HG02642 (cell line): ENCODE data around the gene EXOC4.
A peak's percentile ranks its signal among the peaks of the same experiment; 100 is the strongest.
"Not testable (repeated sequence)": the region's sequence is repeated elsewhere in the genome, so short reads cannot be mapped to it uniquely, and the experiment has no call there.

Source experiments
- ATAC-seq: cut with Tn5 transposase; IDR thresholded peaks from one replicate; pipeline ENCODE4 v1.9.1; 2021; ENCODE audit warnings: mild to moderate bottlenecking; ENCODE audit not compliant: unreplicated experiment, poor library complexity

The EXOC4 gene

GRCh38 chr7:133310232-133310862 lies 57.5 kb downstream of the EXOC4 start:
- no peak for ATAC-seq

- no peak for ATAC-seq
These were observed 60.7 kb downstream of the EXOC4 start for GRCh38 chr7:133313575-133313974.

DNA sequence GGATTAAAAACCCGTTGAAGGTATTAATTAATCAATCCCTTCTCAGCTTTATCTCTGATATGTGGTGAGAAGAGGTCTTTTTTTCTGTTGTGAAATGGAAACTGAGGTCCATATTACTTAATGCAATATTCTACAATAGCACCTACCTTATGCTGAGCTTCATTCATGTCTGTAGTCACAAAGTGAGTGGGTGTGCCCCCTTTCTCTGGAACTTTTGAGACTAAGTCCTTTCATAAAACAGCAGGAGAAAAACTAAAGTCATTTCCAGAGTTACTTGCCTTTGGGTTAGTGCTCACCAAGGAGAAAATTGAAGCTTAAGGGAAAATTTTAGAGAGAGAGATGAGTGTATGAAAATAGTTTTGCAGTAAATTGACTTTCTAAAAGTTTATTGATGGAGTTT lies 61.2 kb downstream of the EXOC4 start:
- ATAC-seq: no peak

- no peak for ATAC-seq
These were observed 62.6 kb downstream of the EXOC4 start for GRCh38 chr7:133315332-133316040.

- ATAC-seq: no peak
These were observed 67.0 kb downstream of the EXOC4 start for GRCh38 chr7:133319842-133320241.

DNA sequence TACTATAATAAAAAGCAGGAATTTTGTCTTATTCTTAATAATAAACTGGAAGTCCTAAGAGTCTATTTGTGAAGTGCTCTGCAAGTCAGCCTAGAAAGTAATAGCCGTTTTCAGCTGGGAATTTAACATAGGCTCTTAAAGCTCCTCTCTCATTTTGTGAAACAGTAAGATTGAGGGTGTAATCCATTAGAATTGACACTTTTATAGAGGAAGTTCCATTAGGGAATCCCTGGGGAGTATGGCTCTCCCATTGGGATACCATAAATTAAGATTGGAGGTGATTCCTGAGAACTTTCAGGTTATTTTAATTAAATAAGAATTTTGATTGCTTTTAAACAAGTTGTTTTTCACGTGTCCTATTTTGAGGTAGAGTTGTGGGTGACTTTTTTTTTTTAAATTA lies 68.0 kb downstream of the EXOC4 start:
- no peak for ATAC-seq

GRCh38 chr7:133321366-133321765 lies 68.5 kb downstream of the EXOC4 start:
- ATAC-seq: not testable (repeated sequence)

DNA sequence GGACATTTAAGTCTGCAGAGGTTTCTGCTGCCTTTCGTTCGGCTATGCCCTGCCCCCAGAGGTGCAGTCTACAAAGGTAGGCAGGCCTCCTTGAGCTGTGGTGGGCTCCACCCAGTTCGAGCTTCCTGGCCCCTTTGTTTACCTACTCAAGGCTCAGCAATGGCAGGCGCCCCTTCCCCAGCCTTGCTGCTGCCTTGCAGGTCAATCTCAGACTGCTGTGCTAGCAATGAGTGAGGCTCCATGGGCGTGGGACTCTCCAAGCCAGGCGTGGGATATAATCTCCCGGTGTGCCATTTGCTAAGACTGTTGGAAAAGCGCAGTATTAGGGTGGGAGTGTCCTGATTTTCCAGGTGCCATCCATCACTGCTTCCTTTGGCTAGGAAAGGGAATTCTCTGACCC lies 73.9 kb downstream of the EXOC4 start:
- not testable (repeated sequence) for ATAC-seq

DNA sequence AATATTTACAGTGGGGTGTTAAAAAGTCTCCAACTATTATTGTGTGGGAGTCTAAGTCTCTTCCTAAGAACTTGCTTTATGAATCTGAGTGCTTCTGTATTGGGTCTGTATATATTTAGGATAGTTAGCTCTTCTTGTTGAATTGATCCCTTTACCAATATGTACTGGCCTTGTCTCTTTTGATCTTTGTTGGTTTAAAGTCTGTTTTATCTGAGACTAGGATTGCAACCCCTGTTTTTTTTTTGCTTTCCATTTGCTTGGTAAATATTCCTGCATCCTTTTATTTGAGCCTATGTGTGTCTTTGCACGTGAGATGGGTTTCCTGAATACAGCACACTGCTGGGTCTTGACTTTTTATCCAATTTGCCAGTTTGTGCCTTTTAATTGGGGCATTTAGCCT lies 75.1 kb downstream of the EXOC4 start:
- not testable (repeated sequence) for ATAC-seq

- ATAC-seq: no peak
These were observed 77.2 kb downstream of the EXOC4 start for GRCh38 chr7:133330085-133330484.

DNA sequence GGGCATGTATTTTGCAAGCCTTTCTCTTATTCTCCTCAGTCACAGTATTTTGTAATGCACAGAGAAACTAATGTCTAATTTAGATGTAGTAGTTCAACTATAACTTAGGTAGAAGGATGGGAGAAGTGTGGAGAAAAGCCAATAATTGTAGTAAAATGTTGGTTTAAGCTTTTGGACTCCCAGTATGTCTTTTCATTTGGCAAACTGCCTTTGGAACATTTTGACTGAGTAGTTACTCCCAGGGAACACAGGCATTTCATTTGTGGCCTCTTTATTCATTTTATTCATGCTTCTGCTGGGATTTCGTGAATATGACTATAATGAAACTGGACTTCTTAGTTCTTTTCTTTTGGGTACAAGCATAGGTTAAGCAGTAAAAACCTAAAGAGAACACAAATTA lies 79.0 kb downstream of the EXOC4 start:
- no peak for ATAC-seq

- no peak for ATAC-seq
These were observed 86.9 kb downstream of the EXOC4 start for GRCh38 chr7:133339772-133340171.

DNA sequence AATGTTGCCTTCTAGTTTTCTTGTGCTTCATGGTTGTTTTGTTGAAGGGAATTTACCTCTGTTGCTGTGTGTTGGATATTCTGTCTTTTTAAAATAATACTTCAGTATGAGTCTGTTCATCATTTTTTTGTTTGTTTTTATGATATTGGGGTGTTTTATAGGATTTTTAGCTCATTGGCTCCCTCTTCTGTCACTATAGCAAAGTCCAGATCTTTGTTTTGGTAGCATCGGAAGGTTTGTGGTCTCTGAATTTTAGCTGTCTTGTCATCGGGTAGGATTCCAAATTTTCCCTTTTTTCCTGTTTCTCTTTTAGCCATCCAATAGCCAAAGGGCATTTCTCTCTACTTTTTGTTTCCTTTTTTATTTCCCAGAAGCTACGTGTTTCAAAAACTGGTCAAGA lies 91.4 kb downstream of the EXOC4 start:
- ATAC-seq: no peak

- ATAC-seq: no peak
These were observed 93.0 kb downstream of the EXOC4 start for GRCh38 chr7:133345690-133346421.

- no peak for ATAC-seq
These were observed 95.4 kb downstream of the EXOC4 start for GRCh38 chr7:133348250-133348649.

- peak; percentile 65 for ATAC-seq
These were observed 96.2 kb downstream of the EXOC4 start for GRCh38 chr7:133349101-133349500.

GRCh38 chr7:133352430-133352829 lies 99.6 kb downstream of the EXOC4 start:
- ATAC-seq: no peak

- no peak for ATAC-seq
These were observed 100.9 kb downstream of the EXOC4 start for GRCh38 chr7:133353775-133354174.

- ATAC-seq: no peak
These were observed 101.9 kb downstream of the EXOC4 start for GRCh38 chr7:133354546-133355324.

- ATAC-seq: no peak
These were observed 102.4 kb downstream of the EXOC4 start for GRCh38 chr7:133355325-133355708.

- ATAC-seq: no peak
These were observed 102.9 kb downstream of the EXOC4 start for GRCh38 chr7:133355822-133356221.
